Measurements from ENCODE around the gene ZNF625.

DNA sequence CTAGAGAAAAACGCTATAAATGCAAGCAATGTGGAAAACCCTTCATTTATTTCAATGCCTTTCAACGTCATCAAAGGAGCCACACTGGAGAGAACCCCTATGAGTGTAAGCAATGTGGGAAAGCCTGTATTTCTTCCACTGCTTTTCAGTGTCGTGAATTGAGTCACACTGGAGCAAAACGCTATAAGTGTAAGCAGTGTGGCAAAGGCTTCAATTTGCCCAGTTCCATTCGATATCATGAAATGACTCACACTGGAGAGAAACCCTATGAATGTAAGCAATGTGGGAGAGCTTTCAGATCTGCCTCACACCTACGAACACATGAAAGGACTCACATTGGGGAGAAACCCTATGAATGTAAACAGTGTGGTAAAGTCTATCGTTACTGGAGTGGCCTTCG is 43.8 kb downstream of the ZNF625 start:
- TF ChIP-seq, protein P1, sequence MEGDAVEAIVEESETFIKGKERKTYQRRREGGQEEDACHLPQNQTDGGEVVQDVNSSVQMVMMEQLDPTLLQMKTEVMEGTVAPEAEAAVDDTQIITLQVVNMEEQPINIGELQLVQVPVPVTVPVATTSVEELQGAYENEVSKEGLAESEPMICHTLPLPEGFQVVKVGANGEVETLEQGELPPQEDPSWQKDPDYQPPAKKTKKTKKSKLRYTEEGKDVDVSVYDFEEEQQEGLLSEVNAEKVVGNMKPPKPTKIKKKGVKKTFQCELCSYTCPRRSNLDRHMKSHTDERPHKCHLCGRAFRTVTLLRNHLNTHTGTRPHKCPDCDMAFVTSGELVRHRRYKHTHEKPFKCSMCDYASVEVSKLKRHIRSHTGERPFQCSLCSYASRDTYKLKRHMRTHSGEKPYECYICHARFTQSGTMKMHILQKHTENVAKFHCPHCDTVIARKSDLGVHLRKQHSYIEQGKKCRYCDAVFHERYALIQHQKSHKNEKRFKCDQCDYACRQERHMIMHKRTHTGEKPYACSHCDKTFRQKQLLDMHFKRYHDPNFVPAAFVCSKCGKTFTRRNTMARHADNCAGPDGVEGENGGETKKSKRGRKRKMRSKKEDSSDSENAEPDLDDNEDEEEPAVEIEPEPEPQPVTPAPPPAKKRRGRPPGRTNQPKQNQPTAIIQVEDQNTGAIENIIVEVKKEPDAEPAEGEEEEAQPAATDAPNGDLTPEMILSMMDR (conservative IDR thresholded peaks at IDR 0.05) = no peak
- TF ChIP-seq ZFX (IDR thresholded peaks at IDR 0.05) = no peak
